Neuronal stem cell (in vitro differentiated cells): ENCODE results near the gene C5orf63.

Source experiments
- DNase-seq: peaks from one replicate; pipeline ENCODE4 v3.0.0-alpha.2; 2013; ENCODE audit warnings: low spot score
- H2AFZ ChIP-seq: one replicate; pipeline ENCODE4 v1.6.1; 2013; ENCODE audit warnings: mild to moderate bottlenecking, low read length, inconsistent platforms
- H2AK5ac ChIP-seq: 2 replicates; pipeline ENCODE4 v1.6.1; 2013; ENCODE audit warnings: low read depth, mild to moderate bottlenecking, inconsistent platforms, low read length, moderate library complexity, mixed read lengths
- H2BK120ac ChIP-seq: 2 replicates; pipeline ENCODE4 v1.6.1; 2013; ENCODE audit warnings: low read depth, mild to moderate bottlenecking, inconsistent platforms, low read length, moderate library complexity, mixed read lengths
- H2BK12ac ChIP-seq: one replicate; pipeline ENCODE4 v1.6.1; 2013; ENCODE audit warnings: low read length, inconsistent platforms
- H2BK15ac ChIP-seq: 2 replicates; pipeline ENCODE4 v1.6.1; 2013; ENCODE audit warnings: mild to moderate bottlenecking, low read length, inconsistent platforms, mixed read lengths
- H2BK5ac ChIP-seq: one replicate; pipeline ENCODE4 v1.6.1; 2013; ENCODE audit warnings: inconsistent platforms, mild to moderate bottlenecking, low read length, moderate library complexity
- H3K14ac ChIP-seq: one replicate; pipeline ENCODE4 v1.6.1; 2013; ENCODE audit warnings: low read length, inconsistent platforms
- H3K18ac ChIP-seq: 2 replicates; pipeline ENCODE4 v1.6.1; 2013; ENCODE audit warnings: low read length, inconsistent platforms
- H3K23ac ChIP-seq: 2 replicates; pipeline ENCODE4 v1.6.1; 2013; ENCODE audit warnings: low read depth, mild to moderate bottlenecking, mixed read lengths, low read length, inconsistent platforms; ENCODE audit not compliant: poor library complexity
- H3K27ac ChIP-seq: replicated peaks from 3 replicates; pipeline ENCODE4 v1.5.1; 2013; ENCODE audit warnings: low read length, inconsistent platforms
- H3K27me3 ChIP-seq, 3 experiments: 2 replicates each; pipeline ENCODE4 v1.6.1; 2013; ENCODE audit warnings: low read length in 3 of 3, mild to moderate bottlenecking in 2 of 3, inconsistent platforms in 1 of 3, low read depth in 1 of 3, mixed read lengths in 1 of 3, moderate library complexity in 1 of 3; ENCODE audit not compliant: control insufficient read depth in 3 of 3, insufficient read depth in 3 of 3
- H3K36me3 ChIP-seq, 2 donors: replicated peaks in 1 of 2; 2 replicates each; pipeline ENCODE4 v1.6.1; 2013; ENCODE audit warnings: low read length in 2 of 2; ENCODE audit not compliant: control insufficient read depth in 2 of 2, insufficient read depth in 2 of 2
- H3K4ac ChIP-seq: 2 replicates; pipeline ENCODE4 v1.6.1; 2013; ENCODE audit warnings: inconsistent platforms, mild to moderate bottlenecking, low read length, moderate library complexity
- H3K4me1 ChIP-seq, 2 donors: 1 replicate in 1 of 2; 2 replicates in 1 of 2; pipeline ENCODE4 v1.6.1; 2013; ENCODE audit warnings: low read length in 2 of 2, low read depth in 1 of 2; ENCODE audit not compliant: control insufficient read depth in 2 of 2, insufficient read depth in 1 of 2
- H3K4me2 ChIP-seq: one replicate; pipeline ENCODE4 v1.6.1; 2013; ENCODE audit warnings: mild to moderate bottlenecking, low read length, inconsistent platforms; ENCODE audit not compliant: insufficient read depth, poor library complexity, severe bottlenecking
- H3K4me3 ChIP-seq, 2 donors: 2 replicates each; pipeline ENCODE4 v1.5.1; 2013; ENCODE audit warnings: low read length in 2 of 2, mild to moderate bottlenecking in 2 of 2, inconsistent platforms in 1 of 2, moderate library complexity in 1 of 2
- H3K79me1 ChIP-seq: one replicate; pipeline ENCODE4 v1.6.1; 2013; ENCODE audit warnings: low read depth, mild to moderate bottlenecking, inconsistent platforms, low read length, moderate library complexity
- H3K9ac ChIP-seq: one replicate; pipeline ENCODE4 v1.6.1; 2013; ENCODE audit warnings: mild to moderate bottlenecking, low read depth, low read length, inconsistent platforms; ENCODE audit not compliant: poor library complexity
- H3K9me3 ChIP-seq, 2 donors: replicated peaks in 1 of 2; 2 replicates each; pipeline versions ENCODE3 to v1.6.1; 2013; ENCODE audit warnings: low read length in 2 of 2, mild to moderate bottlenecking in 2 of 2, inconsistent platforms in 1 of 2, low read depth in 1 of 2, mixed read lengths in 1 of 2, moderate library complexity in 1 of 2; ENCODE audit not compliant: control insufficient read depth in 2 of 2, insufficient read depth in 1 of 2
- H4K8ac ChIP-seq: one replicate; pipeline ENCODE4 v1.6.1; 2013; ENCODE audit warnings: low read depth, mild to moderate bottlenecking, inconsistent platforms, low read length, moderate library complexity
- H4K91ac ChIP-seq: one replicate; pipeline ENCODE4 v1.6.1; 2013; ENCODE audit warnings: low read length, low read depth, mild to moderate bottlenecking, inconsistent platforms; ENCODE audit not compliant: poor library complexity
- WGBS, 2 donors: extraction: QIAGEN DNeasy Blood & Tissue Kit; methylation state at CpG; one replicate each; pipeline ENCODE4 v1.1.7; 2013; ENCODE audit warnings: missing lambda C conversion rate in 2 of 2, mixed read lengths in 1 of 2; ENCODE audit not compliant: insufficient read length in 2 of 2, insufficient replicate concordance in 1 of 2; ENCODE audit errors: extremely low coverage in 2 of 2; 5-methylcytosine and 5-hydroxymethylcytosine counted together

C5orf63 gene

GRCh38 chr5:127010362-127010761, 62.9 kb downstream of the C5orf63 start:
- no peak overlapping the region for H4K91ac ChIP-seq
- no peak overlapping the region for H2AK5ac ChIP-seq
- no peak overlapping the region for H2BK15ac ChIP-seq
- H2AFZ ChIP-seq: no peak overlapping the region
- no peak overlapping the region for H3K9ac ChIP-seq
- H4K8ac ChIP-seq: no peak overlapping the region
- H3K4me3 ChIP-seq: no peak overlapping the region
- no peak overlapping the region for H3K4me2 ChIP-seq
- no peak overlapping the region for H3K4ac ChIP-seq
- no peaks in the 10 kb centered on the region for H3K79me1 ChIP-seq
- H2BK120ac ChIP-seq: no peak overlapping the region
- no peaks in the 10 kb centered on the region for H3K4me1 ChIP-seq
- no peak overlapping the region for H3K27ac ChIP-seq
- H2BK5ac ChIP-seq: no peak overlapping the region
- H3K14ac ChIP-seq: no peak overlapping the region
- no peak overlapping the region for H2BK12ac ChIP-seq
- no CpG with 5 or more reads among the region's 2 CpGs for WGBS, 2 donors
- no peaks in the 10 kb centered on the region for H3K36me3 ChIP-seq
- H3K18ac ChIP-seq: no peak overlapping the region
- no peak overlapping the region for H3K23ac ChIP-seq
- H3K9me3 ChIP-seq: no peaks in the 10 kb centered on the region
- no peaks in the 10 kb centered on the region for H3K27me3 ChIP-seq
- no peak for DNase-seq

- Histone ChIP-seq H2AK5ac (no peak overlapping the region), H3K9me3 (no peaks in the 10 kb centered on the region), H2BK12ac (no peak overlapping the region), H3K4ac (no peak overlapping the region), H3K9ac (no peak overlapping the region), H3K4me2 (no peak overlapping the region), H3K36me3 (no peaks in the 10 kb centered on the region), H3K4me1 (no peaks in the 10 kb centered on the region), H3K79me1 (no peaks in the 10 kb centered on the region), H2AFZ (no peak overlapping the region), H2BK15ac (no peak overlapping the region), H3K18ac (no peak overlapping the region), H3K27me3 (no peaks in the 10 kb centered on the region), H3K23ac (no peak overlapping the region), H2BK5ac (no peak overlapping the region), H3K27ac (no peak overlapping the region), H4K8ac (no peak overlapping the region), H4K91ac (no peak overlapping the region), H3K4me3 (no peak overlapping the region), H3K14ac (no peak overlapping the region), H2BK120ac (no peak overlapping the region)
- no peak for DNase-seq
- no CpG with 5 or more reads among the region's 1 CpG for WGBS, 2 donors
Measured at GRCh38 chr5:127009784-127010183, 63.5 kb downstream of the C5orf63 start.

GRCh38 chr5:127008300-127008975, 64.9 kb downstream of the C5orf63 start:
- H3K14ac ChIP-seq: no peak overlapping the region
- H2BK5ac ChIP-seq: no peak overlapping the region
- no peaks in the 10 kb centered on the region for H3K36me3 ChIP-seq
- H3K4ac ChIP-seq: no peak overlapping the region
- H2AK5ac ChIP-seq: no peak overlapping the region
- WGBS, 2 donors: no CpG with 5 or more reads among the region's 6 CpGs
- H2BK12ac ChIP-seq: no peak overlapping the region
- no peak overlapping the region for H3K27ac ChIP-seq
- H3K23ac ChIP-seq: no peak overlapping the region
- no peak overlapping the region for H4K91ac ChIP-seq
- H3K18ac ChIP-seq: no peak overlapping the region
- H2BK15ac ChIP-seq: no peak overlapping the region
- H3K4me2 ChIP-seq: no peak overlapping the region
- no peaks in the 10 kb centered on the region for H3K4me1 ChIP-seq
- H3K9ac ChIP-seq: no peak overlapping the region
- no peaks in the 10 kb centered on the region for H3K9me3 ChIP-seq
- H4K8ac ChIP-seq: no peak overlapping the region
- H3K79me1 ChIP-seq: no peaks in the 10 kb centered on the region
- DNase-seq: no peak
- no peak overlapping the region for H2AFZ ChIP-seq
- no peaks in the 10 kb centered on the region for H3K27me3 ChIP-seq
- H2BK120ac ChIP-seq: no peak overlapping the region
- H3K4me3 ChIP-seq: no peak overlapping the region

- no peak for DNase-seq
- no peak overlapping the region for H3K18ac ChIP-seq
- no peak overlapping the region for H2BK5ac ChIP-seq
- H2BK12ac ChIP-seq: no peak overlapping the region
- no peak overlapping the region for H3K4me2 ChIP-seq
- no peak overlapping the region for H2AK5ac ChIP-seq
- H3K9me3 ChIP-seq: no peaks in the 10 kb centered on the region
- no peak overlapping the region for H3K9ac ChIP-seq
- no peak overlapping the region for H2BK15ac ChIP-seq
- no peak overlapping the region for H3K4ac ChIP-seq
- WGBS, 2 donors: no CpG with 5 or more reads among the region's 1 CpG
- no peak overlapping the region for H2BK120ac ChIP-seq
- H4K91ac ChIP-seq: no peak overlapping the region
- no peak overlapping the region for H3K4me3 ChIP-seq
- H3K14ac ChIP-seq: no peak overlapping the region
- no peaks in the 10 kb centered on the region for H3K79me1 ChIP-seq
- H3K27me3 ChIP-seq: no peaks in the 10 kb centered on the region
- peaks cover 0 to 3% of the 10 kb centered on the region in 2 donors for H3K4me1 ChIP-seq
- H3K23ac ChIP-seq: no peak overlapping the region
- H2AFZ ChIP-seq: no peak overlapping the region
- H3K27ac ChIP-seq: no peak overlapping the region
- no peak overlapping the region for H4K8ac ChIP-seq
- no peaks in the 10 kb centered on the region for H3K36me3 ChIP-seq
Measured at GRCh38 chr5:127007522-127007921, 65.8 kb downstream of the C5orf63 start.
